ENCODE results near the gene FER. TPM values are rescaled to one million over a fixed set of nuclear protein-coding genes. Genes with fewer than 3 reads are reported as not detected.

The FER gene
- total and polyA plus RNA-seq, 2 of the 8 experiments (the other 6 are each of a cell fraction or from before 2014, with no cell fraction given), result 1.3 to 15.8 TPM

DNA sequence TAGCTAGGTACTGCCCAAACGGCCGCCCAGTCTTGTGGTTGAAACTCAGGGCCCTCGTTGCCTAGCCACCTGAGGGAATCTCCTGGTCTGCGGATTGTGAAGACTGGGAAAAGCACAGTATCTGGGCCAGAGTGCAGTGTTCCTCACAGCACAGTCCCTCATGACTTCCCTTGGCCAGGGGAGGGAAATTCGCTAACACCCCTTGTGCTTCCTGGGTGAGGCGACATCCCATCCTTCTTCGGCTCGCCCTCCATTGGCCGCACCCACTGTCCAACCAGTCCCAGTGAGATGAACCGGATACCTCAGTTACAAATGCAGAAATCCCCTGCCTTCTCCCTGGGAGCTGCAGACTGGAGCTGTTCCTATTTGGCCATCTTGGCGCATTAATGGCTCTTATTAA is 250.5 kb downstream of the FER start:
- Histone ChIP-seq H4K8ac (ENCODE audit: extremely low read depth, insufficient read depth, low read length) (no peak overlapping the region; the same call in 1 of the 2 replicates), H2BK20ac (ENCODE audit: low read length) (no peak overlapping the region), H3K36me3 (ENCODE audit: control insufficient read depth in 2 of 4, insufficient read depth in 4 of 4, low read length in 3 of 4) (no peaks in the 10 kb centered on the region), H2BK5ac (ENCODE audit: low read depth, low read length) (no peak overlapping the region), H3K9me3 (ENCODE audit: insufficient read depth in 2 of 2, low read depth in 1 of 2, low read length in 1 of 2) (peaks cover 0 to 4% of the 10 kb centered on the region in 2 experiments; a peak in 1 of 4 replicates), H3K79me1 (ENCODE audit: low read depth, low read length) (no peaks in the 10 kb centered on the region), H3K27ac (ENCODE audit: low read depth, low read length) (no peak overlapping the region; the same call in 1 of the 2 replicates), H2BK120ac (replicated peaks; ENCODE audit: low read depth, low read length) (no peak overlapping the region), H3K4ac (replicated peaks; ENCODE audit: insufficient read length, low read depth, low read length) (no peak overlapping the region), H3K27me3 (replicated peaks in 1 of 4; ENCODE audit: control insufficient read depth in 3 of 4, extremely low read depth in 1 of 4, insufficient read depth in 3 of 4, low read length in 3 of 4) (no peaks in the 10 kb centered on the region), H3K79me2 (ENCODE audit: control insufficient read depth in 1 of 2, insufficient read depth in 2 of 2, low read length in 2 of 2) (no peaks in the 10 kb centered on the region), H2AK5ac (ENCODE audit: low read depth, low read length) (no peak overlapping the region), H3K4me1 (replicated peaks in 1 of 4; ENCODE audit: control insufficient read depth in 3 of 4, insufficient read depth in 4 of 4, low read length in 3 of 4) (no peaks in the 10 kb centered on the region), H4K20me1 (replicated peaks in 1 of 2; ENCODE audit: control insufficient read depth in 1 of 2, insufficient read depth in 2 of 2, low read length in 2 of 2) (no peaks in the 10 kb centered on the region), H3K56ac (replicated peaks; ENCODE audit: insufficient read length, low read depth, low read length) (no peak overlapping the region), H3K4me3 (ENCODE audit: extremely low read depth in 1 of 4, insufficient read depth in 2 of 4, low read depth in 3 of 4, low read length in 4 of 4) (no peak overlapping the region), H3K4me2 (ENCODE audit: insufficient read depth in 1 of 2, low read depth in 2 of 2, low read length in 2 of 2) (no peak overlapping the region), H3K9ac (replicated peaks in 1 of 4; ENCODE audit: extremely low read depth in 1 of 4, low read depth in 3 of 4, low read length in 3 of 4) (no peak overlapping the region), H3K23me2 (ENCODE audit: low read depth, low read length) (no peaks in the 10 kb centered on the region), H2BK15ac (ENCODE audit: low read length) (no peak overlapping the region), H3K23ac (ENCODE audit: insufficient read length) (no peak overlapping the region), H2BK12ac (ENCODE audit: low read depth, low read length) (no peak overlapping the region), H2AFZ (ENCODE audit: low read length) (no peak overlapping the region), H4K91ac (replicated peaks; ENCODE audit: insufficient read length, low read length) (no peak overlapping the region), H3K14ac (ENCODE audit: insufficient read length) (no peak overlapping the region), H4K5ac (ENCODE audit: insufficient read length, low read depth, low read length) (no peak overlapping the region), H3K18ac (ENCODE audit: extremely low read depth, low read length) (no peak overlapping the region)
- WGBS, 2 experiments (ENCODE audit: extremely low coverage in 1 of 2, insufficient coverage in 1 of 2, insufficient read length in 1 of 2, insufficient replicate concordance in 2 of 2, low coverage in 1 of 2, low lambda C conversion rate in 2 of 2, missing lambda C conversion rate in 1 of 2), result 95% methylated on average over 10 of the region's 11 CpGs; no CpG with 5 or more reads in 1 of the 2 experiments
- no peak for FAIRE-seq
- DNase-seq (ENCODE audit: low read depth in 1 of 2, low spot score in 2 of 2), result no peak
- POLR2A ChIA-PET (ENCODE audit: partially characterized antibody), result no interaction called here
- CTCF ChIA-PET (ENCODE audit: partially characterized antibody), result no interaction called here
- no peak for TF ChIP-seq FOSL1 (IDR thresholded peaks at IDR 0.05; ENCODE audit: insufficient read depth, low read depth, low read length)
- no peak for TF ChIP-seq KDM4A (IDR thresholded peaks at IDR 0.05; ENCODE audit: low read depth, low read length, severe bottlenecking)
- TF ChIP-seq MAFK (IDR thresholded peaks at IDR 0.05; ENCODE audit: low read depth, low read length), result no peak
- TF ChIP-seq BACH1 (IDR thresholded peaks at IDR 0.05; ENCODE audit: low read length), result no peak
- TF ChIP-seq CREB1 (IDR thresholded peaks at IDR 0.05), result no peak
- TF ChIP-seq SUZ12 (IDR thresholded peaks at IDR 0.05; ENCODE audit: low read length), result no peak
- TF ChIP-seq, protein P1, sequence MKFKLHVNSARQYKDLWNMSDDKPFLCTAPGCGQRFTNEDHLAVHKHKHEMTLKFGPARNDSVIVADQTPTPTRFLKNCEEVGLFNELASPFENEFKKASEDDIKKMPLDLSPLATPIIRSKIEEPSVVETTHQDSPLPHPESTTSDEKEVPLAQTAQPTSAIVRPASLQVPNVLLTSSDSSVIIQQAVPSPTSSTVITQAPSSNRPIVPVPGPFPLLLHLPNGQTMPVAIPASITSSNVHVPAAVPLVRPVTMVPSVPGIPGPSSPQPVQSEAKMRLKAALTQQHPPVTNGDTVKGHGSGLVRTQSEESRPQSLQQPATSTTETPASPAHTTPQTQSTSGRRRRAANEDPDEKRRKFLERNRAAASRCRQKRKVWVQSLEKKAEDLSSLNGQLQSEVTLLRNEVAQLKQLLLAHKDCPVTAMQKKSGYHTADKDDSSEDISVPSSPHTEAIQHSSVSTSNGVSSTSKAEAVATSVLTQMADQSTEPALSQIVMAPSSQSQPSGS (IDR thresholded peaks at IDR 0.05; ENCODE audit: low read length), result no peak
- no peak for TF ChIP-seq KDM1A (IDR thresholded peaks at IDR 0.05; ENCODE audit: borderline replicate concordance, low read length)
